Measurements from ENCODE around the gene ARHGAP40. TPM values are rescaled to one million over a fixed set of nuclear protein-coding genes. Genes with fewer than 3 reads are reported as not detected.
A peak's percentile ranks its signal among the peaks of the same experiment; 100 is the strongest.

The ARHGAP40 gene
- total and polyA plus RNA-seq, 2 of the 13 experiments (the other 11 are each of a cell fraction or from before 2014, with no cell fraction given), result 0.75 to 2.1 TPM

- no peak for TF ChIP-seq RBM22 (optimal IDR thresholded peaks at IDR 0.05; ENCODE audit: low read length)
- TF ChIP-seq ZNF598 (CRISPR knock-in tag; IDR thresholded peaks at IDR 0.05; ENCODE audit: borderline replicate concordance), result peak; percentile 48; the same call in 1 of the 2 replicates
- peak; percentile 72; the same call in 1 of the 2 replicates for TF ChIP-seq CAMTA2 (CRISPR knock-in tag; IDR thresholded peaks at IDR 0.05; ENCODE audit: borderline replicate concordance)
- TF ChIP-seq HOXA5 (CRISPR knock-in tag; IDR thresholded peaks at IDR 0.05), result peak; percentile 98
- TF ChIP-seq TFAP4 (IDR thresholded peaks at IDR 0.05; ENCODE audit: borderline replicate concordance, low read depth), result peak; percentile 15; the same call in 1 of the 2 replicates
- peak; percentile 85; the same call in 1 of the 2 replicates for TF ChIP-seq ZNF639 (CRISPR knock-in tag; conservative IDR thresholded peaks at IDR 0.05)
- TF ChIP-seq HOXA3 (CRISPR knock-in tag; IDR thresholded peaks at IDR 0.05), result peak; percentile 72
- no peak for TF ChIP-seq RFXANK (CRISPR knock-in tag; IDR thresholded peaks at IDR 0.05)
- peak; percentile 98 for TF ChIP-seq ZNF773 (CRISPR knock-in tag; IDR thresholded peaks at IDR 0.05; ENCODE audit: borderline replicate concordance)
- TF ChIP-seq NPAS2 (CRISPR knock-in tag; IDR thresholded peaks at IDR 0.05; ENCODE audit: borderline replicate concordance), result no peak
- no peak for TF ChIP-seq SETDB1 (CRISPR knock-in tag; IDR thresholded peaks at IDR 0.05; ENCODE audit: borderline replicate concordance)
- no peak for TF ChIP-seq SRSF4 (IDR thresholded peaks at IDR 0.05; ENCODE audit: low read depth, low read length, poor library complexity, severe bottlenecking)
- TF ChIP-seq ZNF567 (CRISPR knock-in tag; IDR thresholded peaks at IDR 0.05; ENCODE audit: borderline replicate concordance), result no peak
- no peak for TF ChIP-seq CREM (IDR thresholded peaks at IDR 0.05)
- TF ChIP-seq CREM (CRISPR knock-in tag; IDR thresholded peaks at IDR 0.05), result 0 out of 2 replicates have a peak, but pooled peaks have one; percentile 25
- peak; percentile 96 for TF ChIP-seq LRRFIP1 (CRISPR knock-in tag; conservative IDR thresholded peaks at IDR 0.05)
- TF ChIP-seq XBP1 (CRISPR knock-in tag; IDR thresholded peaks at IDR 0.05), result peak; percentile 94
- peak; percentile 66; the same call in 1 of the 2 replicates for TF ChIP-seq ZNF710 (CRISPR knock-in tag; IDR thresholded peaks at IDR 0.05; ENCODE audit: borderline replicate concordance)
- TF ChIP-seq MYC (CRISPR knock-in tag; IDR thresholded peaks at IDR 0.05; ENCODE audit: borderline replicate concordance), result no peak
- TF ChIP-seq SUZ12 (IDR thresholded peaks at IDR 0.05; ENCODE audit: low read depth, low read length), result no peak
- TF ChIP-seq PBX3 (CRISPR knock-in tag; IDR thresholded peaks at IDR 0.05; ENCODE audit: borderline replicate concordance), result peak; percentile 93
- TF ChIP-seq ZNF3 (CRISPR knock-in tag; IDR thresholded peaks at IDR 0.05), result peak; percentile 87
- no peak for TF ChIP-seq NAIF1 (CRISPR knock-in tag; IDR thresholded peaks at IDR 0.05; ENCODE audit: borderline replicate concordance)
These were observed 84.4 kb downstream of the ARHGAP40 start (continued) for GRCh38 chr20:38685853-38686473.
